Left lung (tissue), 10 donors: ENCODE results near the gene KMT2B. TPM values are rescaled to one million over a fixed set of nuclear protein-coding genes. Genes with fewer than 3 reads are reported as not detected.
"Not testable (repeated sequence)": the region's sequence is repeated elsewhere in the genome, so short reads cannot be mapped to it uniquely, and the experiment has no call there.

Experiments used
- ATAC-seq: fragments of 200-7000 bp; cut with Tn5 transposase; one replicate; pipeline ENCODE4 v1.9.1; 2020; ENCODE audit warnings: moderate library complexity
- DNase-seq, 4 donors: peaks; one replicate each; pipeline ENCODE4 v3.0.0-alpha.2; 2013 to 2020
- H3K27ac ChIP-seq, 2 donors: fragments of 200-600 bp; sonication (generic) in 1 of 2; one replicate each; pipeline versions ENCODE4 v1.5.0 to v1.8.0; 2020 to 2021
- H3K27me3 ChIP-seq, 2 donors: fragments of 200-600 bp; sonication (generic) in 1 of 2; one replicate each; pipeline versions ENCODE4 v1.5.0 to v1.8.0; 2020 to 2021
- H3K36me3 ChIP-seq, 2 donors: fragments of 200-600 bp; sonication (generic) in 1 of 2; one replicate each; pipeline versions ENCODE4 v1.5.0 to v1.8.0; 2020 to 2021
- H3K4me1 ChIP-seq, 2 donors: fragments of 200-600 bp; one replicate each; pipeline ENCODE4 v1.8.0; 2021
- H3K4me3 ChIP-seq, 2 donors: fragments of 200-600 bp; sonication (generic) in 1 of 2; one replicate each; pipeline versions ENCODE4 v1.5.0 to v1.8.0; 2020 to 2021; ENCODE audit warnings: mild to moderate bottlenecking in 1 of 2
- H3K9me3 ChIP-seq, 2 donors: fragments of 200-600 bp; sonication (generic) in 1 of 2; one replicate each; pipeline versions ENCODE4 v1.5.0 to v1.8.0; 2020 to 2021
- CTCF ChIP-seq, 2 donors: fragments of 200-600 bp; sonication (generic) in 1 of 2; IDR thresholded peaks; one replicate each; pipeline versions ENCODE4 v1.5.0 to v1.8.0; 2021; ENCODE audit warnings: antibody characterized with exemption in 2 of 2
- intact Hi-C, 2 donors: fragments of 100-400 bp; cut with DNase I; formaldehyde crosslinking; loops; one replicate each; pipeline versions ENCODE4 v1.11.2 to v1.14.2; 2022
- polyA plus RNA-seq, 6 donors: library from polyadenylated mRNA; unstranded; fragments of 120-200 nt; gene quantifications; one replicate each; pipeline ENCODE4 v1.2.1, GENCODE V29; 2013; ENCODE audit not compliant: insufficient read length in 6 of 6
- total RNA-seq, 2 donors: library from RNA; stranded (reverse); fragmentation: NEBNext Ultra II Directional; extraction: Animal tissue kit (Norgen Biotek cat#: 25700); gene quantifications; one replicate each; pipeline ENCODE4 v1.2.1, GENCODE V29; 2021
- donor health status: DM: no; HTN: yes; CAD: no.
- donor health status: DM: no; HTN: no; CAD: no.

Gene KMT2B
- total and polyA plus RNA-seq, 8 donors, result 27.9 to 39.1 (median 33.9) TPM

GRCh38 chr19:35721374-35721773, 3.6 kb downstream of the KMT2B start:
- DNase-seq (no peak), ATAC-seq (no peak)
- intact Hi-C loops, result no loop called here
- H3K27me3 ChIP-seq, result no peaks in the 10 kb centered on the region
- no peak overlapping the region for H3K4me3 ChIP-seq
- peaks cover 5 to 26% of the 10 kb centered on the region in 2 donors for H3K4me1 ChIP-seq
- TF ChIP-seq CTCF (IDR thresholded peaks at IDR 0.05), result no peak
- peaks cover 0 to 68% of the 10 kb centered on the region in 2 donors for H3K36me3 ChIP-seq
- no peak overlapping the region for H3K27ac ChIP-seq
- no peaks in the 10 kb centered on the region for H3K9me3 ChIP-seq

GRCh38 chr19:35722461-35722860, 4.7 kb downstream of the KMT2B start:
- intact Hi-C loops, result no loop called here
- peaks cover 0 to 79% of the 10 kb centered on the region in 2 donors for H3K36me3 ChIP-seq
- H3K27me3 ChIP-seq, result no peaks in the 10 kb centered on the region
- H3K9me3 ChIP-seq, result no peaks in the 10 kb centered on the region
- H3K27ac ChIP-seq, result no peak overlapping the region
- no peak for TF ChIP-seq CTCF (IDR thresholded peaks at IDR 0.05)
- ATAC-seq (no peak), DNase-seq (no peak)
- peaks cover 5 to 21% of the 10 kb centered on the region in 2 donors for H3K4me1 ChIP-seq
- no peak overlapping the region for H3K4me3 ChIP-seq

- no peak for ATAC-seq
- Histone ChIP-seq H3K27ac (no peak overlapping the region), H3K36me3 (peaks cover 0 to 84% of the 10 kb centered on the region in 2 donors), H3K4me1 (peaks cover 5 to 21% of the 10 kb centered on the region in 2 donors), H3K27me3 (no peaks in the 10 kb centered on the region), H3K4me3 (no peak overlapping the region), H3K9me3 (no peaks in the 10 kb centered on the region)
- no peak for TF ChIP-seq CTCF (IDR thresholded peaks at IDR 0.05)
- no peak for DNase-seq
- intact Hi-C loops, result no loop called here
Observed at GRCh38 chr19:35722897-35723296, 5.1 kb downstream of the KMT2B start.

GRCh38 chr19:35723671-35724070, 5.9 kb downstream of the KMT2B start:
- intact Hi-C loops, result no loop called here
- no peak for TF ChIP-seq CTCF (IDR thresholded peaks at IDR 0.05)
- ATAC-seq (no peak), DNase-seq (no peak)
- H3K9me3 ChIP-seq, result no peaks in the 10 kb centered on the region
- no peak overlapping the region for H3K4me3 ChIP-seq
- H3K4me1 ChIP-seq, result peaks cover 4 to 16% of the 10 kb centered on the region in 2 donors
- H3K27ac ChIP-seq, result no peak overlapping the region
- no peaks in the 10 kb centered on the region for H3K27me3 ChIP-seq
- peaks cover 0 to 91% of the 10 kb centered on the region in 2 donors for H3K36me3 ChIP-seq

- H3K9me3 ChIP-seq, ATAC-seq, H3K4me3 ChIP-seq, DNase-seq, intact Hi-C loops, H3K27me3 ChIP-seq, H3K27ac ChIP-seq: not testable (repeated sequence)
- peaks cover 0 to 96% of the 10 kb centered on the region in 2 donors for H3K36me3 ChIP-seq
- peaks cover 0 to 11% of the 10 kb centered on the region in 2 donors for H3K4me1 ChIP-seq
Observed at GRCh38 chr19:35724132-35724531, 6.3 kb downstream of the KMT2B start.

GRCh38 chr19:35724560-35724959, 6.8 kb downstream of the KMT2B start:
- intact Hi-C loops, result no loop called here
- DNase-seq (peak in 1 of 4 donors; percentile 78), ATAC-seq (no peak)
- Histone ChIP-seq H3K9me3 (no peaks in the 10 kb centered on the region), H3K27me3 (no peaks in the 10 kb centered on the region), H3K27ac (no peak overlapping the region), H3K36me3 (peaks cover 0 to 99% of the 10 kb centered on the region in 2 donors), H3K4me1 (peaks cover 0 to 7% of the 10 kb centered on the region in 2 donors), H3K4me3 (no peak overlapping the region)
- no peak for TF ChIP-seq CTCF (IDR thresholded peaks at IDR 0.05)
